Endothelial cell of umbilical vein (primary cell): ENCODE measurements around the gene TRAPPC2L. TPM values are rescaled to one million over a fixed set of nuclear protein-coding genes. Genes with fewer than 3 reads are reported as not detected.

Source experiments
- BruUV-seq: library from RNA; stranded (reverse); fragments of 400-500 nt; replicated peaks from 2 replicates; lab custom pipeline; 2021; lab: Mats Ljungman, UMichigan
- CTCF ChIA-PET: fragments of 300-600, 350-600 bp; sonication (Branson Sonifier 250); formaldehyde crosslinking; loops from one replicate; lab custom pipeline; 2021; ENCODE audit warnings: antibody characterized with exemption, inconsistent platforms; lab: Charles Lee
- POLR2A ChIA-PET: fragments of 300-600, 350-600 bp; sonication (Branson Sonifier 250); formaldehyde crosslinking; loops from one replicate; lab custom pipeline; 2021; ENCODE audit warnings: antibody characterized with exemption, inconsistent platforms; lab: Charles Lee
- DNase-seq: peaks from one replicate; pipeline ENCODE4 v3.0.0-alpha.2; 2011; ENCODE audit warnings: low read depth, low spot score
- FAIRE-seq: peaks from 2 replicates; lab custom pipeline; 2011; peaks lifted over from hg19 to GRCh38; lab: Jason Lieb, UNC
- H2AFZ ChIP-seq: 2 replicates; pipeline ENCODE4 v1.6.0; 2012; ENCODE audit warnings: low read depth, low read length, control low read depth, inconsistent platforms
- H3K27ac ChIP-seq: 2 replicates; pipeline ENCODE4 v1.5.1; 2011; ENCODE audit warnings: low read depth, mild to moderate bottlenecking, control low read depth, low read length, moderate library complexity; ENCODE audit not compliant: insufficient read depth
- H3K27me3 ChIP-seq, 2 experiments: 2 replicates each; pipeline versions ENCODE4 v1.6.0 to v1.6.1; 2011; ENCODE audit warnings: low read length in 2 of 2, mixed read lengths in 1 of 2; ENCODE audit not compliant: control insufficient read depth in 2 of 2, insufficient read depth in 2 of 2
- H3K36me3 ChIP-seq, 2 experiments: 2 replicates in 1 of 2; 3 replicates in 1 of 2; pipeline ENCODE4 v1.5.1; 2011; ENCODE audit warnings: low read length in 2 of 2, mild to moderate bottlenecking in 1 of 2, moderate library complexity in 1 of 2; ENCODE audit not compliant: control insufficient read depth in 2 of 2, insufficient read depth in 2 of 2; ENCODE audit errors: extremely low read depth in 1 of 2
- H3K4me1 ChIP-seq: 3 replicates; pipeline ENCODE4 v1.5.1; 2011; ENCODE audit warnings: mild to moderate bottlenecking, low read length; ENCODE audit not compliant: control insufficient read depth, insufficient read depth; ENCODE audit errors: extremely low read depth
- H3K4me2 ChIP-seq: 2 replicates; pipeline ENCODE4 v1.6.1; 2011; ENCODE audit warnings: low read length, control low read depth, mixed read lengths; ENCODE audit not compliant: insufficient read depth
- H3K4me3 ChIP-seq, 3 experiments: fragments of 200-600 bp in 1 of 3; sonication (generic), shearing (Covaris generic) in 1 of 3; replicated peaks in 1 of 3; 2 replicates each; pipeline ENCODE4 v1.5.1; 2011 to 2016; ENCODE audit warnings: control low read depth in 3 of 3, low read length in 3 of 3, mild to moderate bottlenecking in 2 of 3, inconsistent platforms in 1 of 3, low read depth in 1 of 3, moderate library complexity in 1 of 3; ENCODE audit not compliant: insufficient read depth in 1 of 3
- H3K79me2 ChIP-seq: 2 replicates; pipeline ENCODE4 v1.6.0; 2012; ENCODE audit warnings: low read length, inconsistent platforms; ENCODE audit not compliant: control insufficient read depth, insufficient read depth
- H3K9ac ChIP-seq: replicated peaks from 2 replicates; pipeline ENCODE3; 2011; ENCODE audit warnings: low read length, control low read depth; ENCODE audit not compliant: insufficient read depth; ENCODE audit errors: extremely low read depth
- H3K9me1 ChIP-seq: replicated peaks from 3 replicates; pipeline ENCODE4 v1.6.0; 2011; ENCODE audit warnings: mild to moderate bottlenecking, low read length; ENCODE audit not compliant: control insufficient read depth, insufficient read depth; ENCODE audit errors: extremely low read depth
- H3K9me3 ChIP-seq: replicated peaks from 2 replicates; pipeline ENCODE4 v1.5.1; 2012; ENCODE audit warnings: low read length, inconsistent platforms; ENCODE audit not compliant: control insufficient read depth, insufficient read depth
- H4K20me1 ChIP-seq: replicated peaks from 2 replicates; pipeline ENCODE3; 2011; ENCODE audit warnings: mild to moderate bottlenecking, low read length; ENCODE audit not compliant: control insufficient read depth, insufficient read depth; ENCODE audit errors: extremely low read depth
- CTCF ChIP-seq, 2 donors: IDR thresholded peaks; 1 replicate in 1 of 2; 2 replicates in 1 of 2; pipeline ENCODE4 v1.5.1; 2011; ENCODE audit warnings: low read length in 2 of 2, mild to moderate bottlenecking in 2 of 2, moderate library complexity in 2 of 2, control low read depth in 1 of 2, inconsistent platforms in 1 of 2, low read depth in 1 of 2; ENCODE audit not compliant: insufficient read depth in 1 of 2; ENCODE audit errors: extremely low read depth in 1 of 2
- EZH2 ChIP-seq: IDR thresholded peaks from 2 replicates; pipeline ENCODE4 v1.6.1; 2012; ENCODE audit warnings: borderline replicate concordance, low read depth, mild to moderate bottlenecking, moderate library complexity, low read length, inconsistent platforms; ENCODE audit not compliant: severe bottlenecking
- FOS ChIP-seq: IDR thresholded peaks from 2 replicates; pipeline ENCODE4 v1.6.1; 2011; ENCODE audit warnings: mild to moderate bottlenecking, low read length, moderate library complexity, borderline replicate concordance; ENCODE audit not compliant: insufficient read depth
- GATA2 ChIP-seq: IDR thresholded peaks from 2 replicates; pipeline ENCODE4 v1.7.0; 2011; ENCODE audit warnings: low read depth, mild to moderate bottlenecking, moderate library complexity, mixed read lengths, low read length; ENCODE audit not compliant: insufficient read length, insufficient read depth
- JUN ChIP-seq: IDR thresholded peaks from 2 replicates; pipeline ENCODE4 v1.6.1; 2011; ENCODE audit warnings: borderline replicate concordance, low read depth; ENCODE audit not compliant: insufficient read length, insufficient read depth
- MAX ChIP-seq: IDR thresholded peaks from 2 replicates; pipeline ENCODE4 v1.6.1; 2011; ENCODE audit not compliant: insufficient read depth, insufficient read length
- MYC ChIP-seq: IDR thresholded peaks from one replicate; pipeline ENCODE4 v1.6.1; 2011; ENCODE audit warnings: mild to moderate bottlenecking, low read depth, low read length
- POLR2A ChIP-seq: IDR thresholded peaks from 2 replicates; pipeline ENCODE4 v1.6.1; 2012; ENCODE audit warnings: low read depth, mild to moderate bottlenecking, control low read depth, low read length
- POLR2AphosphoS5 ChIP-seq: IDR thresholded peaks from 2 replicates; pipeline ENCODE4 v1.6.1; 2012; ENCODE audit warnings: low read depth, mild to moderate bottlenecking, control low read depth, low read length, moderate library complexity; ENCODE audit not compliant: insufficient read depth
- dilution Hi-C: fragments of 300-500 bp; cut with MboI; formaldehyde crosslinking; loops from one replicate; pipeline ENCODE4 v1.15.0; 2019; ENCODE audit warnings: low sequenced_read_pairs; ENCODE audit not compliant: extremely low pct_ligation_motif_present
- intact Hi-C: fragments of 100-400 bp; cut with micrococcal nuclease; formaldehyde crosslinking; loops from one replicate; pipeline ENCODE4 v1.10.0; 2022
- polyA plus RNA-seq, 4 experiments: library from polyadenylated mRNA; depleted of rRNA in 3 of 4; stranded (reverse) in 3 of 4; unstranded in 1 of 4; fragments of >200 nt; gene quantifications; 2 replicates each; pipeline versions ENCODE4 v1.2.1 to v1.2.3, GENCODE V29; 2011 to 2012; ENCODE audit warnings: missing spikeins in 1 of 4
- total RNA-seq: library from RNA; stranded (reverse); gene quantifications from 2 replicates; pipeline ENCODE4 v1.2.3, GENCODE V29; 2021

Gene TRAPPC2L
- total and polyA plus RNA-seq, 2 donors (not counting 3 experiments of a cell fraction or from before 2014, with no cell fraction given), result 61.9 to 131 TPM

GRCh38 chr16:88881007-88881615, 24.2 kb downstream of the TRAPPC2L start:
- no peak overlapping the region for H2AFZ ChIP-seq
- ChIA-PET CTCF (no interaction called here), POLR2A (no interaction called here)
- no peak for TF ChIP-seq MAX
- no peak for TF ChIP-seq GATA2
- no peak for TF ChIP-seq CTCF (IDR thresholded peaks at IDR 0.05; ENCODE audit: extremely low read depth in 1 of 2, insufficient read depth in 1 of 2, low read depth in 1 of 2, low read length in 2 of 2)
- TF ChIP-seq FOS, result no peak
- TF ChIP-seq MYC, result no peak
- no peak for TF ChIP-seq JUN
- TF ChIP-seq POLR2AphosphoS5, result no peak
- no peak for TF ChIP-seq EZH2
- no peak for TF ChIP-seq POLR2A
- intact Hi-C loops, result no loop called here
- no peak overlapping the region for H3K9ac ChIP-seq
- no peaks in the 10 kb centered on the region for H3K79me2 ChIP-seq
- no peak overlapping the region for H3K4me3 ChIP-seq
- no peaks in the 10 kb centered on the region for H3K27me3 ChIP-seq
- dilution Hi-C loops, result no loop called here
- no peaks in the 10 kb centered on the region for H4K20me1 ChIP-seq
- DNase-seq, result no peak
- no peaks in the 10 kb centered on the region for H3K9me1 ChIP-seq
- no peaks in the 10 kb centered on the region for H3K9me3 ChIP-seq
- H3K36me3 ChIP-seq, result no peaks in the 10 kb centered on the region
- no peak overlapping the region for H3K27ac ChIP-seq
- no TSS peak for BruUV-seq
- FAIRE-seq, result no peak
- no peak overlapping the region for H3K4me2 ChIP-seq
- H3K4me1 ChIP-seq, result no peaks in the 10 kb centered on the region
